PFSK-1 (cell line): Measurements from ENCODE around the gene CACNA2D4.

Source experiments
- REST ChIP-seq, 2 experiments: IDR thresholded peaks; 2 replicates each; pipeline versions ENCODE4 v1.6.1 to v1.8.0; 2011 to 2012; ENCODE audit warnings: low read depth in 2 of 2, low read length in 2 of 2, control low read depth in 1 of 2, inconsistent platforms in 1 of 2, mild to moderate bottlenecking in 1 of 2, moderate library complexity in 1 of 2; ENCODE audit not compliant: insufficient read depth in 1 of 2
- SIN3A ChIP-seq: IDR thresholded peaks from 2 replicates; pipeline ENCODE4 v1.6.1; 2012; ENCODE audit warnings: mild to moderate bottlenecking, low read length, moderate library complexity, borderline replicate concordance; ENCODE audit not compliant: insufficient read depth
- TAF1 ChIP-seq: IDR thresholded peaks from 2 replicates; pipeline ENCODE4 v1.6.1; 2012; ENCODE audit warnings: low read length, control low read depth, borderline replicate concordance; ENCODE audit not compliant: insufficient read depth

- TF ChIP-seq SIN3A (no peak), REST (IDR thresholded peaks at IDR 0.05; ENCODE audit: insufficient read depth in 1 of 2, low read depth in 2 of 2, low read length in 2 of 2) (no peak), TAF1 (no peak)
These were observed 74.8 kb downstream of the CACNA2D4 start for GRCh38 chr12:1843641-1844005.
